Nephron (organoid): ENCODE data around the gene KIAA0040.

ENCODE experiments used
- H3K27ac Mint-ChIP-seq, 3 experiments: 2 replicates each; pipeline ENCODE4 v1.8.0; 2020; ENCODE audit warnings: mixed read lengths in 3 of 3, mild to moderate bottlenecking in 2 of 3, moderate library complexity in 1 of 3
- H3K27me3 Mint-ChIP-seq: 2 replicates; pipeline ENCODE4 v1.8.0; 2021; ENCODE audit warnings: low read depth, mild to moderate bottlenecking, moderate library complexity, mixed read lengths
- H3K36me3 Mint-ChIP-seq: 2 replicates; pipeline ENCODE4 v1.8.0; 2020; ENCODE audit warnings: low read depth, mixed read lengths
- H3K4me1 Mint-ChIP-seq: 2 replicates; pipeline ENCODE4 v1.8.0; 2020; ENCODE audit warnings: mixed read lengths
- H3K4me3 Mint-ChIP-seq, 3 experiments: 2 replicates each; pipeline ENCODE4 v1.8.0; 2020; ENCODE audit warnings: mild to moderate bottlenecking in 3 of 3, mixed read lengths in 3 of 3, moderate library complexity in 2 of 3
- H3K9me3 Mint-ChIP-seq: 2 replicates; pipeline ENCODE4 v1.8.0; 2020; ENCODE audit warnings: mixed read lengths
- TF ChIP-seq, protein P1 (sequence below), 3 experiments: fragments of 200-600 bp; sonication (generic); IDR thresholded peaks; one replicate each; pipeline ENCODE4 v1.5.0; 2021; ENCODE audit warnings: antibody characterized with exemption in 3 of 3; ENCODE audit not compliant: unreplicated experiment in 3 of 3

KIAA0040 gene

DNA sequence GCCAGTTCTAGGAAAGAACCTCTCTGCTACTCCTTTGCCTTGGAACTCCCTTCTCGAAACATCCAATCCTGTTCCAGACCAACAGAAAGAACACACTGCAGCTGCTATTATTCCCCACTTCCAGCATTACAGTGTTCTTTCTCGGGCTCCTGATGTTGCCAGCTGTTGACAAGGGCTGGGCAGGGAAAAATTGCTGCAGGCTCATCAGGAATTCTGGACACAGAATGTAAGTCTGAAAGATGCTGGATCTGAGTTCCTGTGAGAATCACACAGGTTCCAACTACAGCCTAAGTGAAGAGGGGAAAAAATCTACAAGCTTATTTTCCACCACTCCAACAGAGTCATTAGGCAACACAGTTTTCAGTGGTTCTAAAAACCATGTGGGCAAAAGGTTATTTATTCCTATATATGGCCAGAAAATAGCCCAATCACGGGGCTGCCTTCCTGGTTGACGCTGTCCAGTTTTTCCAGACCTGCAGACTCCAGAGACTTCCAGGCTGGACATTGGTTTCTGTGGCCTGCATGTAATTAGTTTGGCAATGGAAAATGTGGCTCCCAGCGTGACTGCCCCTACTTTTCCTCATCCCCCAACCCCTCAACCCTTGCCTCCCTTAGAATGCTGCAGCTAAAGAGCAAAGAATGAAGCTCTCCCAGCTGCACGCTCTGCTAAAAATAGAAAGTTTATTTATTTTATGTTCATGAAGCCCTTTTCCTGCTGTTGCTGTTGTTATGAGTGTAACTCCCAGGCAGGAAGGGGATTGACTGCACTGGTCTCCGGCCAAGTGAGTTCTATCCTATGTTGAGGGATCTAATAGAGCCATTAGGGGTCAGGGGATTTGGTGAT lies 8.3 kb upstream of the KIAA0040 start:
- Mint-ChIP-seq H3K4me3 (peak overlapping the region in 2 of 3 experiments; percentile 25 to 44), H3K9me3 (no peaks in the 10 kb centered on the region), H3K27me3 (peaks cover 12% of the 10 kb centered on the region), H3K36me3 (no peaks in the 10 kb centered on the region), H3K4me1 (peaks cover 27% of the 10 kb centered on the region), H3K27ac (peak overlapping the region; percentile 83 to 93 (median 89))
- TF ChIP-seq, protein P1, sequence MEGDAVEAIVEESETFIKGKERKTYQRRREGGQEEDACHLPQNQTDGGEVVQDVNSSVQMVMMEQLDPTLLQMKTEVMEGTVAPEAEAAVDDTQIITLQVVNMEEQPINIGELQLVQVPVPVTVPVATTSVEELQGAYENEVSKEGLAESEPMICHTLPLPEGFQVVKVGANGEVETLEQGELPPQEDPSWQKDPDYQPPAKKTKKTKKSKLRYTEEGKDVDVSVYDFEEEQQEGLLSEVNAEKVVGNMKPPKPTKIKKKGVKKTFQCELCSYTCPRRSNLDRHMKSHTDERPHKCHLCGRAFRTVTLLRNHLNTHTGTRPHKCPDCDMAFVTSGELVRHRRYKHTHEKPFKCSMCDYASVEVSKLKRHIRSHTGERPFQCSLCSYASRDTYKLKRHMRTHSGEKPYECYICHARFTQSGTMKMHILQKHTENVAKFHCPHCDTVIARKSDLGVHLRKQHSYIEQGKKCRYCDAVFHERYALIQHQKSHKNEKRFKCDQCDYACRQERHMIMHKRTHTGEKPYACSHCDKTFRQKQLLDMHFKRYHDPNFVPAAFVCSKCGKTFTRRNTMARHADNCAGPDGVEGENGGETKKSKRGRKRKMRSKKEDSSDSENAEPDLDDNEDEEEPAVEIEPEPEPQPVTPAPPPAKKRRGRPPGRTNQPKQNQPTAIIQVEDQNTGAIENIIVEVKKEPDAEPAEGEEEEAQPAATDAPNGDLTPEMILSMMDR (IDR thresholded peaks at IDR 0.05; ENCODE audit: unreplicated experiment in 3 of 3) = no peak

DNA sequence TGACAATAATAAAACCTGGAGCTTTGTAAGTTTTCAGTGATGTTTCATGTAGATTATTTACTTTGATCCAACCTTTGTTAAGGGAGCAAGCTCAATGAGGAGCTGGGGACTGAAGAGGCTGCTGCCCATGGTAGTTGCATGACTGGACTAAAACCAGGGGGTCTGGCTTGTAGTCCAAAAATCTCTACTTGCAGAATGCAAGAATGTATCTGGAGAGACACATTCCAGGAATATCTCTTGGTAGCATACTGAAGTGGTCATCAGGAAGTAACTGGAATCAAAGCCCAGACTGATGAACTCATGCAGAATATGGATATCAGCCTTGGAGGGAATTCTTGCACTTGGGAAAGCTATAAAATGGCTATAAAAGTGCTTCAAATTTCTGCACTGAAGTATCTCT lies 5.8 kb upstream of the KIAA0040 start:
- Mint-ChIP-seq H3K36me3 (no peaks in the 10 kb centered on the region), H3K27ac (no peak overlapping the region), H3K4me3 (no peak overlapping the region), H3K4me1 (peaks cover 18% of the 10 kb centered on the region), H3K9me3 (no peaks in the 10 kb centered on the region), H3K27me3 (peaks cover 21% of the 10 kb centered on the region)
- TF ChIP-seq, protein P1 (IDR thresholded peaks at IDR 0.05; ENCODE audit: unreplicated experiment in 3 of 3) = no peak

DNA sequence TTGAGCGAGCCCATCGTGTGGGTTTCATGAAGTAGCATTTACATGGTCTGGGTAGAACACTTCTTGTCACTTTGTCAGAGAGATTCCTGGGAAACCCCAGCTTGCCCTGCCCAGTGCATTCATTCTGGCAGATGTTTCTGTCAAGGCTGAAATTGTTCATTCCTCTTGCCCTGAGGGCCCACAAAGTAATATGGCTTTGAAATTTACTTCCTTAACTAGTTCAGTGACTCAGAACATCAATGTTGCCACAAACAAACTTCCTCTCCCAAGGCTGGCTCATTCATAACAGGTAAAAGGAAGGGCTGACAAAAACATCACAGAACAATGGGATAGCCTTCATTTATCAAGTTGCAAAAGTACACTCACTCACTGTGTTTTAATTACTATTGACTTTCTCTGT lies 5.0 kb upstream of the KIAA0040 start:
- H3K36me3 Mint-ChIP-seq = no peaks in the 10 kb centered on the region
- no peak overlapping the region for H3K4me3 Mint-ChIP-seq
- H3K4me1 Mint-ChIP-seq = peaks cover 22% of the 10 kb centered on the region
- no peak overlapping the region for H3K27ac Mint-ChIP-seq
- no peaks in the 10 kb centered on the region for H3K9me3 Mint-ChIP-seq
- H3K27me3 Mint-ChIP-seq = peaks cover 26% of the 10 kb centered on the region
- TF ChIP-seq, protein P1 (IDR thresholded peaks at IDR 0.05; ENCODE audit: unreplicated experiment in 3 of 3) = no peak

DNA sequence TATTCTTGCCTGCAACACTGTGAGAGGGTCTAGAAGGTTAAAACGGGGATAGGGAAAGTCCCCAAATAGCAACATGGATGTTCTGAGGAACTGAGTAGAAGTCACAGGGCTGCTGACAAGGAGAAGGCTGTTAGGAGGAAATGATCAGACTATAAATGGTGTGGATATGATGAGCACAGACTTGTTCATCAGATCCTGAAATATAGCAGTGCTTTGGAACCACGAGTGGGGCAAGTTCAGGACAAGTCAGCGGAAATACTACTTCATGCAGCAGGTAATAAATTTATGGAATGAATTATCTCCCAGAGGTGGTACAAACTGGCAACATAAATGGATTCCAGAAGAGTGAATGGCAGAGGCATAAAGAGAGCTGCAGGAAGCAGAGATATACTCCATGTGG lies 3.2 kb upstream of the KIAA0040 start:
- Mint-ChIP-seq H3K4me1 (peaks cover 22% of the 10 kb centered on the region), H3K27ac (no peak overlapping the region), H3K27me3 (peaks cover 39% of the 10 kb centered on the region), H3K9me3 (no peaks in the 10 kb centered on the region), H3K36me3 (no peaks in the 10 kb centered on the region), H3K4me3 (no peak overlapping the region)
- TF ChIP-seq, protein P1 (IDR thresholded peaks at IDR 0.05; ENCODE audit: unreplicated experiment in 3 of 3) = no peak

DNA sequence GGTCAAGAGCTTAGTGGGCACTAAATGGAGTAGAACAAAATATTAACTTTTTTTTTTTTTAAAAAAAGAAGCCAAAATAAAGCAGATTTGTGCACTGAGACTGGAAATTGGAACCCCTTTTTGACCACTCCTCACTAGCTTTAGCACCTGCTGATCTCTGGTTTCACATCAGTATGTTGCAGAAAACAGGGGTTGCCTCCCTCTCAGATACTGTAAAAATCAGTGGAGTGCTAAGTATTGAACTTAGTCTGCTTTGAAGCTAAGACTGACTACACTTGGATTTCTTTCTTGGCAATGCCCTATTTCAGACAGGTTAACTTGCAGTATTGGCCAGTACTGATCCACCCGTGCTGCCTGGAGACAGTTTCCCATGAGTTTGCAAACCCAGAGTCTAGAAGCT lies 2.7 kb upstream of the KIAA0040 start:
- Mint-ChIP-seq H3K4me1 (peaks cover 16% of the 10 kb centered on the region), H3K36me3 (no peaks in the 10 kb centered on the region), H3K4me3 (no peak overlapping the region), H3K27me3 (peaks cover 44% of the 10 kb centered on the region), H3K9me3 (no peaks in the 10 kb centered on the region), H3K27ac (no peak overlapping the region)
- TF ChIP-seq, protein P1 (IDR thresholded peaks at IDR 0.05; ENCODE audit: unreplicated experiment in 3 of 3) = no peak

DNA sequence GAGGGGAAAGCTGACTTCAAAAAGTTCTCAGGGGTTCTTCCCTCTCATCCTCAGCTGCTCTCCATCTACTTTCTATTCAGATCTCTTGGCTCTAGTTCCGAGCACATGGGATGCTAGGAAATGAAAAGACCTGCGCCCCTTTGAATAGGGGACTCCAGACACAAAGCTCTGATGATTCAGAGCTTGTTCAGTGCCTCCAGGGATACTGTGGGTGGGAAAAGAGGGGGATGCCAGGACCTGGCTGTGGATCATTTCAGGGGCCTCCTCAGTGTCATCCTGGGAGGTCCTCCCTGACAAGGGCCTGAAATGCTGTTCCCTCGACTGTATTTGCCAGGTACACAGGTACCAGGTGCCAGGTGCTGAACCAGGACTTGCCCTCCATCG lies 943 bp upstream of the KIAA0040 start:
- H3K36me3 Mint-ChIP-seq = no peaks in the 10 kb centered on the region
- H3K4me1 Mint-ChIP-seq = peaks cover 13% of the 10 kb centered on the region
- H3K27ac Mint-ChIP-seq = peak overlapping the region in 1 of 3 experiments; percentile 66
- peaks cover 53% of the 10 kb centered on the region for H3K27me3 Mint-ChIP-seq
- TF ChIP-seq, protein P1 (IDR thresholded peaks at IDR 0.05; ENCODE audit: unreplicated experiment in 3 of 3) = no peak
- no peaks in the 10 kb centered on the region for H3K9me3 Mint-ChIP-seq
- H3K4me3 Mint-ChIP-seq = peak overlapping the region; percentile 88 to 91 (median 90)
